ENCODE results near the gene SCGB3A2.

DNA sequence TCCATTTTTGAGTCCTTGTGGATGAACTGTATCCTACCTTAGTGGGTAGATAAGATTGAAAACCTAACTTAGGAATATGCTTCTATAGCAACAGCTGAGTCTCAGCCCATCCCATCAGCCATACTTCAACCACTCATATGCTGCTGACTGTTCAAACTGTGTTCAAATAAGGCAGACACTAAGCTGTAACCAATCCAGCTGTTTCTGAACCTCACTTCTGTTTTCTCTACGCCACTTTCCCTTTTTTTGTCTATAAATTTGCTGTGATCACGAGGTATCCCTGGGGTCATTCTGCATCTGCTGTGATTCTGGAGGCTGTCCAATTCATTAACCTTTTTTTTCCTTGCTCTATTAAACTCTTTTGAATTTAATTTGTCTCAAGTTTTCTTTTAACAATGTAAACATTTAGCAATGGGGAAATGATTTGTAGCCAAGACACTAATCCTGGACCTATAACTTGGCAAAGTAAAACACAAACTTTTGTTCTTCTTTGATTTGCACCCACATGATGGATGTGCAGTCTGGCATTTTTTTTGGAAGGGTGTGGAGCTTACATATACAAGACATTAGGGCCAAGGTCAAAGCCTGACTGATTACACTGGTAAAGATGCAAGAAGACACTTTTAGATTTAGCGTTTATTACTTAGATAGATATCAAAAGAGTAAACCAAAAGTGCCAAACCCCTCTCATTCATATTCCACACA lies 14.9 kb upstream of the SCGB3A2 start:
- TF ChIP-seq POLR2A (IDR thresholded peaks at IDR 0.05; ENCODE audit: low read length) (no peak), GATA1 (IDR thresholded peaks at IDR 0.05; ENCODE audit: low read depth, low read length) (no peak)
